Stomach (tissue), 9 donors: ENCODE results near the gene THBS4. TPM values are rescaled to one million over a fixed set of nuclear protein-coding genes. Genes with fewer than 3 reads are reported as not detected.

Experiments used
- DNase-seq, 2 donors: peaks; one replicate each; pipeline versions ENCODE4 v3.0.0 to v3.0.0-alpha.2; 2013 to 2019
- H3K27ac ChIP-seq, 5 donors: fragments of 200-600 bp in 4 of 5; sonication (generic) in 4 of 5; one replicate each; pipeline ENCODE4 v1.5.1; 2013 to 2019; ENCODE audit warnings: mild to moderate bottlenecking in 1 of 5, moderate library complexity in 1 of 5
- H3K27me3 ChIP-seq, 3 donors: fragments of 200-600 bp; sonication (generic); one replicate each; pipeline ENCODE4 v1.5.1; 2017 to 2019; ENCODE audit warnings: mixed run types in 1 of 3
- H3K36me3 ChIP-seq, 4 donors: fragments of 200-600 bp; sonication (generic); 1 replicate in 3 of 4; 2 replicates in 1 of 4; pipeline ENCODE4 v1.5.1; 2016 to 2019
- H3K4me1 ChIP-seq, 4 donors: fragments of 200-600 bp; sonication (generic); one replicate each; pipeline ENCODE4 v1.5.1; 2016 to 2019
- H3K4me3 ChIP-seq, 4 donors: fragments of 200-600 bp; sonication (generic) in 3 of 4; one replicate each; pipeline ENCODE4 v1.5.1; 2016 to 2019; ENCODE audit warnings: mild to moderate bottlenecking in 1 of 4
- H3K9me3 ChIP-seq, 4 donors: fragments of 200-600 bp; sonication (generic); one replicate each; pipeline ENCODE4 v1.5.1; 2016 to 2019
- CTCF ChIP-seq, 7 experiments: fragments of 450-650 bp in 4 of 7; fragments of 200-600 bp in 3 of 7; sonication (generic) in 3 of 7; IDR thresholded peaks; one replicate each; pipeline ENCODE4 v1.5.1; 2016 to 2019; ENCODE audit warnings: antibody characterized with exemption in 7 of 7, control low read depth in 2 of 7, mild to moderate bottlenecking in 1 of 7
- EP300 ChIP-seq: sonication (generic); formaldehyde crosslinking; IDR thresholded peaks from one replicate; pipeline ENCODE4 v1.6.1; 2017; ENCODE audit warnings: antibody characterized with exemption
- POLR2A ChIP-seq, 4 donors: fragments of 450-650 bp; IDR thresholded peaks; one replicate each; pipeline ENCODE4 v1.6.1; 2016; ENCODE audit warnings: antibody characterized with exemption in 4 of 4, control low read depth in 2 of 4, mild to moderate bottlenecking in 1 of 4, moderate library complexity in 1 of 4
- POLR2AphosphoS5 ChIP-seq, 3 donors: sonication (generic); formaldehyde crosslinking; IDR thresholded peaks; one replicate each; pipeline ENCODE4 v1.6.1; 2016; ENCODE audit warnings: antibody characterized with exemption in 3 of 3
- WGBS, 5 donors: extraction: QIAGEN DNeasy Blood & Tissue Kit in 3 of 5; methylation state at CpG; one replicate each; pipeline versions ENCODE4 v1.1.5 to v1.1.7; 2013 to 2018; 5-methylcytosine and 5-hydroxymethylcytosine counted together
- intact Hi-C: fragments of 100-400 bp; cut with DNase I; formaldehyde crosslinking; loops from one replicate; pipeline ENCODE4 v1.15.1; 2023; ENCODE audit warnings: low total_unique reads
- polyA plus RNA-seq, 3 donors: library from polyadenylated mRNA; stranded (reverse); fragments of 200-250 nt; gene quantifications; one replicate each; pipeline ENCODE4 v1.2.3, GENCODE V29; 2013
- total RNA-seq, 5 donors: library from RNA; depleted of rRNA; stranded (reverse); fragments of >200 nt; gene quantifications; one replicate each; pipeline versions ENCODE4 v1.1.0 to v1.2.3, GENCODE V29; 2014 to 2016
- donor health status: healthy with polysubstance abuse.
- donor health status: Bipolar disorder and iron deficiency.
- donor health status: healthy.

THBS4 gene
- total and polyA plus RNA-seq, 8 donors: 0.19 to 38.2 (median 6.7) TPM; not detected in 1

- no peaks in the 10 kb centered on the region for H3K36me3 ChIP-seq
- no peak overlapping the region for H3K27ac ChIP-seq
- intact Hi-C loops: no loop called here
- TF ChIP-seq CTCF (IDR thresholded peaks at IDR 0.05) (no peak), EP300 (no peak), POLR2A (IDR thresholded peaks at IDR 0.05) (no peak), POLR2AphosphoS5 (IDR thresholded peaks at IDR 0.05) (no peak)
- no peaks in the 10 kb centered on the region for H3K27me3 ChIP-seq
- H3K4me3 ChIP-seq: no peak overlapping the region
- no peaks in the 10 kb centered on the region for H3K9me3 ChIP-seq
- peaks cover 0 to 4% (median 0%) of the 10 kb centered on the region in 4 donors for H3K4me1 ChIP-seq
- DNase-seq: no peak
- 91 to 92% (median 91%) methylated on average over 10 of the region's 10 CpGs for WGBS, 5 donors
These were observed 37.2 kb downstream of the THBS4 start for GRCh38 chr5:80072103-80073073.

GRCh38 chr5:80076131-80077050 is 41.2 kb downstream of the THBS4 start:
- no peaks in the 10 kb centered on the region for H3K9me3 ChIP-seq
- intact Hi-C loops: no loop called here
- H3K4me1 ChIP-seq: no peaks in the 10 kb centered on the region
- no peaks in the 10 kb centered on the region for H3K27me3 ChIP-seq
- no peak for DNase-seq
- H3K4me3 ChIP-seq: no peak overlapping the region
- 90 to 94% (median 93%) methylated on average over 10 of the region's 10 CpGs for WGBS, 5 donors
- no peak overlapping the region for H3K27ac ChIP-seq
- TF ChIP-seq POLR2A (IDR thresholded peaks at IDR 0.05) (no peak), EP300 (no peak), POLR2AphosphoS5 (IDR thresholded peaks at IDR 0.05) (no peak), CTCF (IDR thresholded peaks at IDR 0.05) (no peak)
- H3K36me3 ChIP-seq: peaks cover 0 to 5% (median 0%) of the 10 kb centered on the region in 4 donors

- WGBS, 5 donors: 81 to 90% (median 87%) methylated on average over 3 of the region's 3 CpGs
- DNase-seq: no peak
- no peaks in the 10 kb centered on the region for H3K27me3 ChIP-seq
- no peak overlapping the region for H3K27ac ChIP-seq
- no peaks in the 10 kb centered on the region for H3K9me3 ChIP-seq
- intact Hi-C loops: no loop called here
- H3K4me1 ChIP-seq: peaks cover 0 to under 1% (median 0%) of the 10 kb centered on the region in 4 donors
- TF ChIP-seq POLR2AphosphoS5 (IDR thresholded peaks at IDR 0.05) (no peak), EP300 (no peak), CTCF (IDR thresholded peaks at IDR 0.05) (no peak), POLR2A (IDR thresholded peaks at IDR 0.05) (no peak)
- no peak overlapping the region for H3K4me3 ChIP-seq
- H3K36me3 ChIP-seq: peaks cover 0 to 5% (median 0%) of the 10 kb centered on the region in 4 donors
These were observed 42.0 kb downstream of the THBS4 start for GRCh38 chr5:80077051-80077714.

GRCh38 chr5:80078921-80079320 is 43.8 kb downstream of the THBS4 start:
- intact Hi-C loops: no loop called here
- no peak overlapping the region for H3K4me3 ChIP-seq
- H3K27ac ChIP-seq: no peak overlapping the region
- no peaks in the 10 kb centered on the region for H3K9me3 ChIP-seq
- no peak for DNase-seq
- H3K36me3 ChIP-seq: peaks cover 0 to 5% (median 0%) of the 10 kb centered on the region in 4 donors
- H3K27me3 ChIP-seq: no peaks in the 10 kb centered on the region
- TF ChIP-seq POLR2AphosphoS5 (IDR thresholded peaks at IDR 0.05) (no peak), POLR2A (IDR thresholded peaks at IDR 0.05) (no peak), EP300 (no peak), CTCF (IDR thresholded peaks at IDR 0.05) (no peak)
- 73 to 81% (median 79%) methylated on average over 4 of the region's 4 CpGs for WGBS, 5 donors
- peaks cover 7 to 13% (median 10%) of the 10 kb centered on the region in 4 donors for H3K4me1 ChIP-seq
